Neural progenitor cell (in vitro differentiated cells): ENCODE measurements around the gene YOD1.

ENCODE experiments used
- CTCF ChIP-seq: fragments of 200-600 bp; sonication (generic); IDR thresholded peaks from 2 replicates; pipeline ENCODE4 v1.5.1; 2017; ENCODE audit warnings: antibody characterized with exemption, mild to moderate bottlenecking
- EZH2phosphoT487 ChIP-seq: fragments of 200-600 bp; sonication (generic); IDR thresholded peaks from 2 replicates; pipeline ENCODE4 v1.6.1; 2017; ENCODE audit warnings: antibody characterized with exemption

DNA sequence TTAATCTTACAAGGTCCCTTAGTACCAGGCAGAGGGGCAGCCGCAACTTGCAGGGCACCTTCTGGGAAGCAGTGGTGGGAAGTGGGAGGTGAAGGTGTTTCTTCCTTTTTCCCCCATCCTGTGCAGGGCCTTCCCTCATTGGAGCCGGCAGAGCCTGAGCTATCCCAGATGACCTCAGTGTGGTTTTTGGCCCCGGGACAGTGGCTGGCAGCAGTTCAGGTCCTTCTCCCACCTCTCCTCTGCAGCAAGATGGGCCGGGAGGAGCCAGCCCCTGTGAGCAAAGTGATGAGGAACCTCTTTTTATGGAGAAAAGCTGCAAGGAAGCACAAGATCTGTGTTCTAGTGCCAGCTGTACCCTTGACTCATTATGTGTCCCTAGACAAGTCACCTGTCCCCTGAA, 8.9 kb upstream of the YOD1 start:
- no peak for TF ChIP-seq EZH2phosphoT487
- TF ChIP-seq CTCF: no peak
